Measurements from ENCODE around the gene HLA-DMA.

DNA sequence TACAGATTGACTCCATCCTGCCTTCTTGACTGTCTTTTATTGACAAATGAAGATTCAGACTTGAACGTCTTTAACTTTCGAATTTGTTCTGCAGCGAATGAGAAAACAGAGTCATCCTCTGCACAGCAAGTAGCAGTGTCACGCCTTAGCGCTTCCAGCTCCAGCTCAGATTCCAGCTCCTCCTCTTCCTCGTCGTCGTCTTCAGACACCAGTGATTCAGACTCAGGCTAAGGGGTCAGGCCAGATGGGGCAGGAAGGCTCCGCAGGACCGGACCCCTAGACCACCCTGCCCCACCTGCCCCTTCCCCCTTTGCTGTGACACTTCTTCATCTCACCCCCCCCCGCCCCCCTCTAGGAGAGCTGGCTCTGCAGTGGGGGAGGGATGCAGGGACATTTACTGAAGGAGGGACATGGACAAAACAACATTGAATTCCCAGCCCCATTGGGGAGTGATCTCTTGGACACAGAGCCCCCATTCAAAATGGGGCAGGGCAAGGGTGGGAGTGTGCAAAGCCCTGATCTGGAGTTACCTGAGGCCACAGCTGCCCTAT, 27.7 kb upstream of the HLA-DMA start:
- TF ChIP-seq, protein P1, sequence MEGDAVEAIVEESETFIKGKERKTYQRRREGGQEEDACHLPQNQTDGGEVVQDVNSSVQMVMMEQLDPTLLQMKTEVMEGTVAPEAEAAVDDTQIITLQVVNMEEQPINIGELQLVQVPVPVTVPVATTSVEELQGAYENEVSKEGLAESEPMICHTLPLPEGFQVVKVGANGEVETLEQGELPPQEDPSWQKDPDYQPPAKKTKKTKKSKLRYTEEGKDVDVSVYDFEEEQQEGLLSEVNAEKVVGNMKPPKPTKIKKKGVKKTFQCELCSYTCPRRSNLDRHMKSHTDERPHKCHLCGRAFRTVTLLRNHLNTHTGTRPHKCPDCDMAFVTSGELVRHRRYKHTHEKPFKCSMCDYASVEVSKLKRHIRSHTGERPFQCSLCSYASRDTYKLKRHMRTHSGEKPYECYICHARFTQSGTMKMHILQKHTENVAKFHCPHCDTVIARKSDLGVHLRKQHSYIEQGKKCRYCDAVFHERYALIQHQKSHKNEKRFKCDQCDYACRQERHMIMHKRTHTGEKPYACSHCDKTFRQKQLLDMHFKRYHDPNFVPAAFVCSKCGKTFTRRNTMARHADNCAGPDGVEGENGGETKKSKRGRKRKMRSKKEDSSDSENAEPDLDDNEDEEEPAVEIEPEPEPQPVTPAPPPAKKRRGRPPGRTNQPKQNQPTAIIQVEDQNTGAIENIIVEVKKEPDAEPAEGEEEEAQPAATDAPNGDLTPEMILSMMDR (conservative IDR thresholded peaks at IDR 0.05 in 1 of 2, IDR thresholded peaks at IDR 0.05 in 1 of 2; ENCODE audit: extremely low read depth in 1 of 2, insufficient read depth in 1 of 2, low read depth in 1 of 2, low read length in 2 of 2), result no peak
- TF ChIP-seq EZH2 (IDR thresholded peaks at IDR 0.05; ENCODE audit: borderline replicate concordance, low read length), result no peak

Data from mammary epithelial cell (primary cell).